K562 (cell line): Measurements from ENCODE around the gene EIF3M. TPM values are rescaled to one million over a fixed set of nuclear protein-coding genes. Genes with fewer than 3 reads are reported as not detected.

ENCODE experiments used
- ATAC-seq: fragments of 200-7000 bp; cut with Tn5 transposase; 3 replicates; pipeline ENCODE4 v1.9.1; 2020; ENCODE audit warnings: moderate library complexity
- BruUV-seq: library from RNA; stranded (reverse); fragments of 400-500 nt; replicated peaks from 2 replicates; lab custom pipeline; 2021; lab: Mats Ljungman, UMichigan
- CTCF ChIA-PET: fragments of 300-600 bp; formaldehyde crosslinking; extraction: SDS; loops from one replicate; lab custom pipeline; 2021; ENCODE audit warnings: low intra/inter-chr PET ratio; lab: Yijun Ruan, JAX
- POLR2A ChIA-PET: fragments of 300-600, 350-650 bp; sonication (Branson Sonifier 250); formaldehyde crosslinking; extraction: SDS; loops from one replicate; lab custom pipeline; 2021; ENCODE audit warnings: antibody characterized with exemption, inconsistent platforms; lab: Yijun Ruan, JAX
- DNase-seq, 4 experiments: peaks; one replicate each; pipeline versions ENCODE4 v3.0.0 to v3.0.0-alpha.2; 2011 to 2018; ENCODE audit warnings: low spot score in 3 of 4, mixed read lengths in 3 of 4; ENCODE audit errors: extremely low read depth in 1 of 4
- FAIRE-seq: peaks from 2 replicates; lab custom pipeline; 2011; peaks lifted over from hg19 to GRCh38; lab: Jason Lieb, UNC
- H2AFZ ChIP-seq: 2 replicates; pipeline ENCODE4 v1.6.0; 2011; ENCODE audit warnings: low read depth, low read length, control low read depth, inconsistent platforms
- H3K27ac ChIP-seq: fragments of 200-600 bp; 3 replicates; pipeline ENCODE4 v1.8.0; 2011; ENCODE audit warnings: low read depth, mild to moderate bottlenecking, control low read depth, inconsistent platforms, low read length, moderate library complexity, mixed read lengths; ENCODE audit errors: extremely low read depth
- H3K27me3 ChIP-seq, 2 experiments: fragments of 300-600 bp in 1 of 2; 2 replicates in 1 of 2; 3 replicates in 1 of 2; pipeline versions ENCODE4 v1.6.0 to v1.8.0; 2011; ENCODE audit warnings: inconsistent platforms in 2 of 2, low read length in 2 of 2, mild to moderate bottlenecking in 1 of 2, mixed read lengths in 1 of 2, moderate library complexity in 1 of 2; ENCODE audit not compliant: control insufficient read depth in 2 of 2, insufficient read depth in 2 of 2
- H3K36me3 ChIP-seq: fragments of 300-600 bp; 3 replicates; pipeline ENCODE4 v1.8.0; 2011; ENCODE audit warnings: mild to moderate bottlenecking, low read length, inconsistent platforms; ENCODE audit not compliant: control insufficient read depth, insufficient read depth
- H3K4me1 ChIP-seq, 2 experiments: fragments of 200-600 bp in 1 of 2; replicated peaks in 1 of 2; 2 replicates in 1 of 2; 3 replicates in 1 of 2; pipeline versions ENCODE4 v1.5.1 to v1.8.0; 2011; ENCODE audit warnings: inconsistent platforms in 2 of 2, low read length in 2 of 2, mild to moderate bottlenecking in 1 of 2, mixed read lengths in 1 of 2, moderate library complexity in 1 of 2; ENCODE audit not compliant: control insufficient read depth in 2 of 2, insufficient read depth in 2 of 2
- H3K4me2 ChIP-seq: 2 replicates; pipeline ENCODE4 v1.6.1; 2011; ENCODE audit warnings: low read length, control low read depth, inconsistent platforms, mixed read lengths; ENCODE audit not compliant: insufficient read depth
- H3K4me3 ChIP-seq: fragments of 200-600 bp; sonication (generic), shearing (Covaris generic); 2 replicates; pipeline ENCODE4 v1.5.1; 2016; ENCODE audit warnings: control low read depth, inconsistent platforms
- H3K79me2 ChIP-seq: fragments of 200-600 bp; 3 replicates; pipeline ENCODE4 v1.8.0; 2011; ENCODE audit warnings: low read length, inconsistent platforms; ENCODE audit not compliant: control insufficient read depth, insufficient read depth
- H3K9ac ChIP-seq, 2 experiments: 2 replicates each; pipeline versions ENCODE4 v1.6.0 to v1.6.1; 2011; ENCODE audit warnings: low read depth in 2 of 2, low read length in 2 of 2, control low read depth in 1 of 2, inconsistent platforms in 1 of 2, mild to moderate bottlenecking in 1 of 2, mixed read lengths in 1 of 2; ENCODE audit not compliant: insufficient read depth in 1 of 2
- H3K9me1 ChIP-seq: one replicate; pipeline ENCODE4 v1.6.0; 2011; ENCODE audit warnings: inconsistent platforms, mild to moderate bottlenecking, low read length, moderate library complexity; ENCODE audit not compliant: control insufficient read depth, insufficient read depth
- H3K9me3 ChIP-seq: replicated peaks from 2 replicates; pipeline ENCODE4 v1.5.1; 2011; ENCODE audit warnings: low read depth, low read length, inconsistent platforms; ENCODE audit not compliant: control insufficient read depth, insufficient read depth
- H4K20me1 ChIP-seq: replicated peaks from 2 replicates; pipeline ENCODE4 v1.6.1; 2011; ENCODE audit warnings: low read length, inconsistent platforms, mixed read lengths; ENCODE audit not compliant: control insufficient read depth, insufficient read depth
- CBFA2T3 ChIP-seq: fragments of 450-650 bp; IDR thresholded peaks from 2 replicates; pipeline ENCODE4 v1.6.1; 2017
- HNRNPK ChIP-seq: fragments of 200-400 bp; formaldehyde crosslinking; IDR thresholded peaks from one replicate; pipeline ENCODE4 v1.6.1; 2018; ENCODE audit warnings: mild to moderate bottlenecking, low read depth, low read length; ENCODE audit not compliant: poor library complexity, severe bottlenecking
- L3MBTL2 ChIP-seq: fragments of 450-650 bp; IDR thresholded peaks from 2 replicates; pipeline ENCODE4 v1.6.1; 2016; ENCODE audit warnings: mild to moderate bottlenecking, moderate library complexity
- MGA ChIP-seq: fragments of 450-650 bp; IDR thresholded peaks from 2 replicates; pipeline ENCODE4 v1.6.1; 2016; ENCODE audit warnings: mild to moderate bottlenecking, moderate library complexity
- NCOA4 ChIP-seq: fragments of 450-650 bp; IDR thresholded peaks from 2 replicates; pipeline ENCODE4 v1.6.1; 2018; ENCODE audit warnings: mild to moderate bottlenecking; ENCODE audit not compliant: partially characterized antibody
- WGBS: fragments of 100-300 bp; shearing (Covaris generic); methylation state at CpG from one replicate; pipeline ENCODE4 v1.1.6; 2016; ENCODE audit warnings: low coverage, mixed read lengths; ENCODE audit not compliant: insufficient coverage; ENCODE audit errors: missing lambda C conversion rate; 5-methylcytosine and 5-hydroxymethylcytosine counted together
- in situ Hi-C: fragments of 300-500 bp; cut with MboI; formaldehyde crosslinking; loops from 4 replicates; pipeline ENCODE4 v1.15.0; 2018; ENCODE audit warnings: inconsistent platforms, mixed read lengths
- intact Hi-C: fragments of 100-400 bp; cut with micrococcal nuclease; formaldehyde crosslinking; loops from 2 replicates; pipeline ENCODE4 v1.14.2; 2022
- polyA plus RNA-seq, 8 experiments: library from polyadenylated mRNA; depleted of rRNA in 4 of 8; stranded (reverse) in 5 of 8; unstranded in 3 of 8; fragments of >200 nt; fragmentation: Nextera tagmentation in 2 of 8; fragmentation: Illumina TruSeq in 1 of 8; extraction: Ambion mirVana in 2 of 8; extraction: Trizol in 1 of 8; gene quantifications; 2 replicates each; pipeline versions ENCODE4 v1.2.1 to v1.2.3, GENCODE V29; 2011 to 2014; ENCODE audit warnings: inconsistent platforms in 1 of 8, missing spikeins in 1 of 8
- total RNA-seq, 7 experiments: library from RNA; depleted of rRNA in 6 of 7; stranded (reverse); fragments of >200 nt in 6 of 7; fragmentation: Illumina TruSeq in 2 of 7; extraction: Trizol in 2 of 7; gene quantifications; 2 replicates each; pipeline versions ENCODE4 v1.2.1 to v1.2.3, GENCODE V29; 2011 to 2021; ENCODE audit warnings: low replicate concordance in 1 of 7

Gene EIF3M
- total and polyA plus RNA-seq, 9 of the 15 experiments (the other 6 are each of a cell fraction or from before 2014, with no cell fraction given), result 602 to 2,015 (median 1,058) TPM

- Histone ChIP-seq H4K20me1 (no peaks in the 10 kb centered on the region; the same call in 1 of the 2 replicates), H3K27ac (no peak overlapping the region), H3K4me2 (no peak overlapping the region), H3K9me1 (no peaks in the 10 kb centered on the region), H2AFZ (peak overlapping the region; percentile 74; the same call in 1 of the 2 replicates), H3K9me3 (no peaks in the 10 kb centered on the region), H3K9ac (no peak overlapping the region), H3K79me2 (no peaks in the 10 kb centered on the region), H3K4me3 (no peak overlapping the region), H3K36me3 (no peaks in the 10 kb centered on the region), H3K27me3 (no peaks in the 10 kb centered on the region), H3K4me1 (peaks cover 0 to 10% of the 10 kb centered on the region in 2 experiments; a peak in 3 of 5 replicates)
- ChIA-PET CTCF (no interaction called here), POLR2A (interaction anchor here (2.0 kb wide), 1 partner anchor 9 kb away, joined by 9 read pairs; the partner anchor contains the start of gene EIF3M)
- no TSS peak for BruUV-seq
- intact Hi-C loops, result no loop called here
- 36% methylated on average over 4 of the region's 4 CpGs for WGBS
- TF ChIP-seq MGA (0 out of 2 replicates have a peak, but pooled peaks have one; percentile 28), L3MBTL2 (peak; percentile 18; the same call in 1 of the 2 replicates), NCOA4 (no peak), CBFA2T3 (peak; percentile 28; the same call in 1 of the 2 replicates), HNRNPK (no peak)
- ATAC-seq (no peak), FAIRE-seq (no peak), DNase-seq (no peak)
- in situ Hi-C loops, result no loop called here
Measured at GRCh38 chr11:32574421-32574820, 9.2 kb upstream of the EIF3M start.
